Retinal pigment epithelial cell (primary cell): Measurements from ENCODE around the gene OR52H1.
A peak's percentile ranks its signal among the peaks of the same experiment; 100 is the strongest.

ENCODE experiments used
- DNase-seq: peaks from one replicate; pipeline ENCODE4 v3.0.0-alpha.2; 2010; ENCODE audit warnings: low read depth
- H3K4me3 ChIP-seq: 2 replicates; pipeline ENCODE4 v1.5.1; 2011; ENCODE audit warnings: mild to moderate bottlenecking, low read length, control low read depth, moderate library complexity
- CTCF ChIP-seq: conservative IDR thresholded peaks from 2 replicates; pipeline ENCODE4 v1.5.1; 2011; ENCODE audit warnings: low read depth, low read length, control low read depth, inconsistent platforms

The OR52H1 gene

GRCh38 chr11:5556596-5557188 lies 8.4 kb upstream of the OR52H1 start:
- no peak for DNase-seq
- no peak for TF ChIP-seq CTCF
- no peak overlapping the region for H3K4me3 ChIP-seq

GRCh38 chr11:5553343-5553742 lies 5.0 kb upstream of the OR52H1 start:
- TF ChIP-seq CTCF, result peak; percentile 12
- H3K4me3 ChIP-seq, result no peak overlapping the region
- DNase-seq, result no peak

DNA sequence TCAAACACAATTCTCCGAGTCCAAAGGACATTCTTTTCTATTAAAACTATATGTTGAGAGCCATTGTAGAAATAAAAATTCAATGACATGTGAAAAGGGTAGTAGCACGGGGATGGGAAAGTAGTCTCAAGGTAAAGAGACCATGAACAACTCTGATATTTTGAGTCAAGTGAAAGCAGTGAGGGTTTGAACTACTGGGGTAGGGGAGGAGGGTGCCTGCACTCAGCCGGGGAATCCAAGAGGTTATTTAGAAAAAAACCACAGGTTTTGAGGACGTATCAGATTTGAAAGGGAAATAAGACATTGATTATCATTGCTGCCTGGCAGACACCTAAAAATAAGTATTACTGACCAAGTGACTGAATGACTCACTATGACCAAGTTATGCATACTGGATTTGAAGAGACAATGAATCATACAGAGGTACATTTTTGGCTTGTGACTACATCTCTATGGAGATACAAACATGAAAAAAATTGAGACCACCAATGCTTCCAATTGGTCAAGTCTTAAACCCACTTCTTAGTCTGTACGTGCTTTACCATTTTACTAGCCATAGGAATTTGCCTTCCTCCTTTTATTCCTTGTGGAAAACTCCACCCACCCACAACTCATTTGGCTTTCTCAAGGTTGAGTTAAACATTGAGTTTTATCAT lies 2.2 kb upstream of the OR52H1 start:
- TF ChIP-seq CTCF, result no peak
- no peak overlapping the region for H3K4me3 ChIP-seq
- peak; percentile 31 for DNase-seq

DNA sequence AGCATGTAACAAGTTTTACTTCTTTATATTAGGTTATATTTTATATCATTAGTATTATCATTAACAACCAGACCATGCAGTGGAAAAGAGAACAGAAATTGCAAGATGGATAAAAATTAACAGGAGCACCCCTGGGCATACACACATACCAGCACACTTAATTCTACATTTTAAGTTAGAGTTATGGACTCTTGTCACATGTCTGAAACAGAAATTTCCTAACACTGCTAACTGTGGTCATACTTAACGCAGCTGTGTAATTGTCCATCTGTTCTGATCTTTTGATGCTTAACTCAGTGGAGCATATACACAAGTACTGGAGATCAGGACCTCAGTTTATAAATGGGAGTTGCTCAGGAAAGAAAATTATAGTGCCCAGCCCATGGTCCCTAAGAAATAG lies 358 bp downstream of the OR52H1 start:
- H3K4me3 ChIP-seq, result no peak overlapping the region
- no peak for TF ChIP-seq CTCF
- DNase-seq, result no peak

DNA sequence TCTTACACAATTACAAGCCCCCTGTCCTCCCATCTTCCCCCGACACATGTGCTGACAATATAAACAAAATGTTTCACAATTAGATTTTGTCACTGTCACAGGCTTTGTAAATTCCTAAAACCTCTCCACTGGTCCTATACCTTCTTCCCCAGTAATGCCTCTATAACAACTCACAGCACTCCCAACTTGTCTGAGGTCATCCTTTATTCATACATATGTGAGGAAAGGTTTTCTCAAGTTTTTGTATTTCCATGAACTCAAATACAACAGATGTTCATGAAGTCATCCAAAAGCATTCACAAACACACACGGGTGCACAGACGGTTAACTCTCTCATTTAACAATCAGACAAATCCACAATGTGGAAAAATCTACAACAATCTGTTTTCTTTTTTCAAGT lies 1.9 kb downstream of the OR52H1 start:
- no peak for DNase-seq
- no peak overlapping the region for H3K4me3 ChIP-seq
- no peak for TF ChIP-seq CTCF

GRCh38 chr11:5541427-5541826 lies 6.9 kb downstream of the OR52H1 start:
- DNase-seq, result no peak
- TF ChIP-seq CTCF, result no peak
- H3K4me3 ChIP-seq, result no peak overlapping the region

- no peak for DNase-seq
- no peak for TF ChIP-seq CTCF
- no peak overlapping the region for H3K4me3 ChIP-seq
Measured at GRCh38 chr11:5536482-5536881, 11.9 kb downstream of the OR52H1 start.
